ENCODE data around the gene LCNL1. TPM values are rescaled to one million over a fixed set of nuclear protein-coding genes. Genes with fewer than 3 reads are reported as not detected.

LCNL1 gene
- total RNA-seq, 1 experiment from 2014 or later: not detected

- no peak for TF ChIP-seq EZH2 (IDR thresholded peaks at IDR 0.05; ENCODE audit: borderline replicate concordance, low read depth, low read length, poor library complexity, severe bottlenecking)
- TF ChIP-seq CTCF (conservative IDR thresholded peaks at IDR 0.05; ENCODE audit: low read depth, low read length): no peak
- intact Hi-C loops (cut with micrococcal nuclease; ENCODE audit: unreplicated experiment): no loop called here
- no peaks in the 10 kb centered on the region for H3K4me1 ChIP-seq (ENCODE audit: insufficient read depth, low read length, poor library complexity, severe bottlenecking)
- no TSS peak for BruUV-seq (replicated peaks)
- no peaks in the 10 kb centered on the region for H3K9me3 ChIP-seq (ENCODE audit: low read depth, low read length, poor library complexity, severe bottlenecking)
- no peaks in the 10 kb centered on the region for H3K27me3 ChIP-seq (replicated peaks; ENCODE audit: insufficient read depth, low read depth, low read length, poor library complexity)
- DNase-seq (ENCODE audit: low spot score): no peak
- H3K36me3 ChIP-seq (ENCODE audit: insufficient read depth, low read length, poor library complexity, severe bottlenecking): peaks cover 33% of the 10 kb centered on the region
- CTCF ChIA-PET: interaction anchor here (0.5 kb wide), 1 partner anchor 36 kb away, joined by 9 read pairs; no protein-coding TSS in a partner anchor
- H3K4me3 ChIP-seq (ENCODE audit: low read depth, low read length, poor library complexity, severe bottlenecking): no peak overlapping the region
- H3K27ac ChIP-seq (ENCODE audit: low read depth, low read length, poor library complexity, severe bottlenecking): no peak overlapping the region
- POLR2A ChIA-PET (ENCODE audit: low non-redundant PET): no interaction called here
These were observed 40.5 kb upstream of the LCNL1 start for GRCh38 chr9:136942112-136942880.

GRCh38 chr9:136942881-136943230, 39.9 kb upstream of the LCNL1 start:
- intact Hi-C loops (cut with micrococcal nuclease; ENCODE audit: unreplicated experiment): no loop called here
- Histone ChIP-seq H3K36me3 (ENCODE audit: insufficient read depth, low read length, poor library complexity, severe bottlenecking) (peaks cover 33% of the 10 kb centered on the region), H3K27ac (ENCODE audit: low read depth, low read length, poor library complexity, severe bottlenecking) (peak overlapping the region; percentile 37), H3K27me3 (replicated peaks; ENCODE audit: insufficient read depth, low read depth, low read length, poor library complexity) (no peaks in the 10 kb centered on the region), H3K4me3 (ENCODE audit: low read depth, low read length, poor library complexity, severe bottlenecking) (peak overlapping the region; percentile 92), H3K9me3 (ENCODE audit: low read depth, low read length, poor library complexity, severe bottlenecking) (no peaks in the 10 kb centered on the region), H3K4me1 (ENCODE audit: insufficient read depth, low read length, poor library complexity, severe bottlenecking) (no peaks in the 10 kb centered on the region)
- POLR2A ChIA-PET (ENCODE audit: low non-redundant PET): no interaction called here
- DNase-seq (ENCODE audit: low spot score): no peak
- BruUV-seq (replicated peaks): no TSS peak
- no peak for TF ChIP-seq EZH2 (IDR thresholded peaks at IDR 0.05; ENCODE audit: borderline replicate concordance, low read depth, low read length, poor library complexity, severe bottlenecking)
- no peak for TF ChIP-seq CTCF (conservative IDR thresholded peaks at IDR 0.05; ENCODE audit: low read depth, low read length)
- CTCF ChIA-PET: no interaction called here

- Histone ChIP-seq H3K4me1 (ENCODE audit: insufficient read depth, low read length, poor library complexity, severe bottlenecking) (no peaks in the 10 kb centered on the region), H3K27ac (ENCODE audit: low read depth, low read length, poor library complexity, severe bottlenecking) (peak overlapping the region; percentile 90), H3K27me3 (replicated peaks; ENCODE audit: insufficient read depth, low read depth, low read length, poor library complexity) (no peaks in the 10 kb centered on the region), H3K4me3 (ENCODE audit: low read depth, low read length, poor library complexity, severe bottlenecking) (peak overlapping the region; percentile 92), H3K36me3 (ENCODE audit: insufficient read depth, low read length, poor library complexity, severe bottlenecking) (peaks cover 33% of the 10 kb centered on the region), H3K9me3 (ENCODE audit: low read depth, low read length, poor library complexity, severe bottlenecking) (no peaks in the 10 kb centered on the region)
- ChIA-PET POLR2A (ENCODE audit: low non-redundant PET) (no interaction called here), CTCF (no interaction called here)
- intact Hi-C loops (cut with micrococcal nuclease; ENCODE audit: unreplicated experiment): no loop called here
- no TSS peak for BruUV-seq (replicated peaks)
- DNase-seq (ENCODE audit: low spot score): peak; percentile 46
- TF ChIP-seq EZH2 (IDR thresholded peaks at IDR 0.05; ENCODE audit: borderline replicate concordance, low read depth, low read length, poor library complexity, severe bottlenecking) (no peak), CTCF (conservative IDR thresholded peaks at IDR 0.05; ENCODE audit: low read depth, low read length) (no peak)
These were observed 39.2 kb upstream of the LCNL1 start for GRCh38 chr9:136943291-136944211.

All from A673 (cell line).